Astrocyte (in vitro differentiated cells and primary cell): Measurements from ENCODE around the gene DTNBP1. TPM values are rescaled to one million over a fixed set of nuclear protein-coding genes. Genes with fewer than 3 reads are reported as not detected.
A peak's percentile ranks its signal among the peaks of the same experiment; 100 is the strongest.

Source experiments
- DNase-seq: peaks from one replicate; pipeline ENCODE4 v3.0.0-alpha.2; 2010; ENCODE audit warnings: low read depth
- FAIRE-seq: peaks from 2 replicates; lab custom pipeline; 2011; peaks lifted over from hg19 to GRCh38; lab: Jason Lieb, UNC
- H2AFZ ChIP-seq: 2 replicates; pipeline ENCODE4 v1.6.0; 2012; ENCODE audit warnings: low read depth, low read length, inconsistent platforms
- H3K27ac ChIP-seq: 2 replicates; pipeline ENCODE4 v1.5.1; 2011; ENCODE audit warnings: low read depth, low read length, inconsistent platforms
- H3K27me3 ChIP-seq: 2 replicates; pipeline ENCODE4 v1.6.0; 2011; ENCODE audit warnings: low read length, inconsistent platforms; ENCODE audit not compliant: insufficient read depth
- H3K36me3 ChIP-seq: 2 replicates; pipeline ENCODE4 v1.5.1; 2011; ENCODE audit warnings: low read length, inconsistent platforms; ENCODE audit not compliant: insufficient read depth
- H3K4me1 ChIP-seq: 2 replicates; pipeline ENCODE4 v1.5.1; 2011; ENCODE audit warnings: low read length, inconsistent platforms; ENCODE audit not compliant: insufficient read depth
- H3K4me2 ChIP-seq: 2 replicates; pipeline ENCODE4 v1.6.0; 2012; ENCODE audit warnings: low read length, inconsistent platforms
- H3K4me3 ChIP-seq: 2 replicates; pipeline ENCODE4 v1.5.1; 2011; ENCODE audit warnings: low read depth, mild to moderate bottlenecking, low read length, inconsistent platforms; ENCODE audit not compliant: insufficient read depth
- H3K79me2 ChIP-seq: 2 replicates; pipeline ENCODE4 v1.6.0; 2012; ENCODE audit warnings: mild to moderate bottlenecking, low read length, inconsistent platforms; ENCODE audit not compliant: insufficient read depth
- H3K9ac ChIP-seq: 2 replicates; pipeline ENCODE4 v1.6.0; 2012; ENCODE audit warnings: mild to moderate bottlenecking, low read length, inconsistent platforms
- H3K9me3 ChIP-seq: 2 replicates; pipeline ENCODE4 v1.5.1; 2012; ENCODE audit warnings: low read depth, mild to moderate bottlenecking, low read length, inconsistent platforms; ENCODE audit not compliant: insufficient read depth
- H4K20me1 ChIP-seq: 2 replicates; pipeline ENCODE4 v1.6.0; 2012; ENCODE audit warnings: low read length, inconsistent platforms; ENCODE audit not compliant: insufficient read depth
- H3K27ac Mint-ChIP-seq: one replicate; pipeline ENCODE4 v1.8.0; 2021; ENCODE audit warnings: mild to moderate bottlenecking, mixed read lengths; ENCODE audit not compliant: unreplicated experiment
- H3K27me3 Mint-ChIP-seq: one replicate; pipeline ENCODE4 v1.8.0; 2021; ENCODE audit warnings: low read depth, mixed read lengths; ENCODE audit not compliant: unreplicated experiment
- H3K36me3 Mint-ChIP-seq: one replicate; pipeline ENCODE4 v1.8.0; 2021; ENCODE audit warnings: low read depth, mixed read lengths; ENCODE audit not compliant: unreplicated experiment
- H3K4me1 Mint-ChIP-seq: one replicate; pipeline ENCODE4 v1.8.0; 2021; ENCODE audit warnings: low read depth, mixed read lengths; ENCODE audit not compliant: unreplicated experiment
- H3K4me3 Mint-ChIP-seq: one replicate; pipeline ENCODE4 v1.8.0; 2021; ENCODE audit warnings: mild to moderate bottlenecking, moderate library complexity, mixed read lengths; ENCODE audit not compliant: unreplicated experiment
- H3K9me3 Mint-ChIP-seq: one replicate; pipeline ENCODE4 v1.8.0; 2021; ENCODE audit warnings: mild to moderate bottlenecking, mixed read lengths; ENCODE audit not compliant: unreplicated experiment
- CTCF ChIP-seq: IDR thresholded peaks from 2 replicates; pipeline ENCODE4 v1.5.1; 2011; ENCODE audit warnings: low read depth, mild to moderate bottlenecking, inconsistent platforms, low read length, moderate library complexity; ENCODE audit not compliant: insufficient read depth
- EZH2 ChIP-seq: IDR thresholded peaks from 2 replicates; pipeline ENCODE4 v1.6.1; 2012; ENCODE audit warnings: mild to moderate bottlenecking, low read length, inconsistent platforms; ENCODE audit not compliant: insufficient read depth
- total RNA-seq: library from RNA; stranded (reverse); gene quantifications from 2 replicates; pipeline ENCODE4 v1.2.1, GENCODE V29; 2021

Gene DTNBP1
- total RNA-seq, 1 donor from 2014 or later = 13.0 TPM

GRCh38 chr6:15580326-15580725 lies 82.5 kb downstream of the DTNBP1 start:
- H3K4me1 Mint-ChIP-seq = no peaks in the 10 kb centered on the region
- peaks cover 2% of the 10 kb centered on the region for H3K9me3 Mint-ChIP-seq
- no peaks in the 10 kb centered on the region for H3K36me3 ChIP-seq
- no peaks in the 10 kb centered on the region for H3K79me2 ChIP-seq
- FAIRE-seq = peak; percentile 20
- H3K27me3 Mint-ChIP-seq = no peaks in the 10 kb centered on the region
- H3K4me2 ChIP-seq = no peak overlapping the region
- no peak overlapping the region for H3K9ac ChIP-seq
- H2AFZ ChIP-seq = no peak overlapping the region
- H3K4me1 ChIP-seq = no peaks in the 10 kb centered on the region
- TF ChIP-seq CTCF (no peak), EZH2 (no peak)
- no peak overlapping the region for H3K27ac Mint-ChIP-seq
- no peak for DNase-seq
- no peaks in the 10 kb centered on the region for H3K9me3 ChIP-seq
- H3K4me3 Mint-ChIP-seq = no peak overlapping the region
- no peaks in the 10 kb centered on the region for H4K20me1 ChIP-seq
- H3K36me3 Mint-ChIP-seq = no peaks in the 10 kb centered on the region
- no peak overlapping the region for H3K4me3 ChIP-seq
- no peak overlapping the region for H3K27ac ChIP-seq
- H3K27me3 ChIP-seq = no peaks in the 10 kb centered on the region

GRCh38 chr6:15578716-15579391 lies 84.0 kb downstream of the DTNBP1 start:
- Histone ChIP-seq H3K27ac (no peak overlapping the region), H3K79me2 (no peaks in the 10 kb centered on the region), H3K4me1 (no peaks in the 10 kb centered on the region), H3K36me3 (no peaks in the 10 kb centered on the region), H3K9ac (no peak overlapping the region), H3K4me2 (no peak overlapping the region), H3K4me3 (no peak overlapping the region), H4K20me1 (no peaks in the 10 kb centered on the region), H3K27me3 (no peaks in the 10 kb centered on the region), H3K9me3 (no peaks in the 10 kb centered on the region), H2AFZ (no peak overlapping the region)
- Mint-ChIP-seq H3K4me3 (no peak overlapping the region), H3K27me3 (no peaks in the 10 kb centered on the region), H3K9me3 (peaks cover 2% of the 10 kb centered on the region), H3K36me3 (no peaks in the 10 kb centered on the region), H3K4me1 (peaks cover 6% of the 10 kb centered on the region), H3K27ac (no peak overlapping the region)
- TF ChIP-seq CTCF = no peak
- no peak for TF ChIP-seq EZH2
- DNase-seq = no peak
- FAIRE-seq = no peak

GRCh38 chr6:15577550-15578171 lies 85.2 kb downstream of the DTNBP1 start:
- Histone ChIP-seq H2AFZ (no peak overlapping the region), H3K4me2 (no peak overlapping the region), H3K27ac (no peak overlapping the region), H3K79me2 (no peaks in the 10 kb centered on the region), H3K36me3 (no peaks in the 10 kb centered on the region), H4K20me1 (no peaks in the 10 kb centered on the region), H3K9me3 (no peaks in the 10 kb centered on the region), H3K4me1 (no peaks in the 10 kb centered on the region), H3K4me3 (no peak overlapping the region), H3K27me3 (no peaks in the 10 kb centered on the region), H3K9ac (no peak overlapping the region)
- H3K27me3 Mint-ChIP-seq = no peaks in the 10 kb centered on the region
- peaks cover 2% of the 10 kb centered on the region for H3K9me3 Mint-ChIP-seq
- FAIRE-seq (no peak), DNase-seq (no peak)
- no peak overlapping the region for H3K4me3 Mint-ChIP-seq
- TF ChIP-seq CTCF = no peak
- TF ChIP-seq EZH2 = no peak
- peaks cover 6% of the 10 kb centered on the region for H3K4me1 Mint-ChIP-seq
- H3K36me3 Mint-ChIP-seq = no peaks in the 10 kb centered on the region
- H3K27ac Mint-ChIP-seq = no peak overlapping the region
